Measurements from ENCODE around the gene ARHGAP40. TPM values are rescaled to one million over a fixed set of nuclear protein-coding genes. Genes with fewer than 3 reads are reported as not detected.

ARHGAP40 gene
- total RNA-seq: 10 to 100 TPM in 2 of 3 donors, not detected in 1; 33.8 to 35.9 TPM

- peak; percentile 26 to 79 for DNase-seq (ENCODE audit: low spot score in 2 of 2)
- intact Hi-C loops (cut with DNase I; ENCODE audit: low total_unique reads): loop anchor here (5.0 kb wide), 1 partner anchor 256 kb away; no protein-coding TSS in a partner anchor
- no peaks in the 10 kb centered on the region for H3K36me3 ChIP-seq
- H3K9me3 ChIP-seq: no peaks in the 10 kb centered on the region
- H3K27ac ChIP-seq: peak within 1 kb of the TSS in 1 of 2 donors; percentile 79
- H3K4me3 ChIP-seq: peak within 1 kb of the TSS in 2 of 3 donors; percentile 40 to 63
- no peaks in the 10 kb centered on the region for H3K4me1 ChIP-seq
- peaks cover 0 to 6% of the 10 kb centered on the region in 2 donors for H3K27me3 ChIP-seq
- TF ChIP-seq POLR2A (IDR thresholded peaks at IDR 0.05) (no peak), POLR2AphosphoS5 (IDR thresholded peaks at IDR 0.05) (no peak), CTCF (IDR thresholded peaks at IDR 0.05) (peak; percentile 21 to 46 (median 29))
These were observed at the start of gene ARHGAP40 for GRCh38 chr20:38601216-38602184. Gene ARHGAP40, plus strand, starts transcription at chr20:38601809.

GRCh38 chr20:38554986-38555385 lies 46.6 kb upstream of the ARHGAP40 start:
- no peak for TF ChIP-seq POLR2AphosphoS5 (IDR thresholded peaks at IDR 0.05)
- no peak for TF ChIP-seq CTCF (IDR thresholded peaks at IDR 0.05)
- no peak for TF ChIP-seq POLR2A (IDR thresholded peaks at IDR 0.05)
- Histone ChIP-seq H3K9me3 (no peaks in the 10 kb centered on the region), H3K27ac (peak overlapping the region in 1 of 2 donors; percentile 8), H3K4me1 (no peaks in the 10 kb centered on the region), H3K27me3 (no peaks in the 10 kb centered on the region), H3K4me3 (no peak overlapping the region), H3K36me3 (no peaks in the 10 kb centered on the region)
- intact Hi-C loops (cut with DNase I; ENCODE audit: low total_unique reads): no loop called here
- no peak for DNase-seq (ENCODE audit: low spot score in 2 of 2)

GRCh38 chr20:38555395-38555794 lies 46.2 kb upstream of the ARHGAP40 start:
- Histone ChIP-seq H3K27me3 (no peaks in the 10 kb centered on the region), H3K4me1 (no peaks in the 10 kb centered on the region), H3K9me3 (no peaks in the 10 kb centered on the region), H3K36me3 (no peaks in the 10 kb centered on the region), H3K27ac (no peak overlapping the region), H3K4me3 (no peak overlapping the region)
- intact Hi-C loops (cut with DNase I; ENCODE audit: low total_unique reads): no loop called here
- no peak for DNase-seq (ENCODE audit: low spot score in 2 of 2)
- TF ChIP-seq CTCF (IDR thresholded peaks at IDR 0.05) (no peak), POLR2AphosphoS5 (IDR thresholded peaks at IDR 0.05) (no peak), POLR2A (IDR thresholded peaks at IDR 0.05) (no peak)

GRCh38 chr20:38557174-38557573 lies 44.4 kb upstream of the ARHGAP40 start:
- Histone ChIP-seq H3K27me3 (no peaks in the 10 kb centered on the region), H3K4me1 (no peaks in the 10 kb centered on the region), H3K4me3 (no peak overlapping the region), H3K27ac (no peak overlapping the region), H3K36me3 (no peaks in the 10 kb centered on the region), H3K9me3 (no peaks in the 10 kb centered on the region)
- TF ChIP-seq CTCF (IDR thresholded peaks at IDR 0.05) (no peak), POLR2A (IDR thresholded peaks at IDR 0.05) (no peak), POLR2AphosphoS5 (IDR thresholded peaks at IDR 0.05) (no peak)
- intact Hi-C loops (cut with DNase I; ENCODE audit: low total_unique reads): no loop called here
- DNase-seq (ENCODE audit: low spot score in 2 of 2): no peak
